AG04449 (cell line): Measurements from ENCODE around the gene CACNA1A.
A peak's percentile ranks its signal among the peaks of the same experiment; 100 is the strongest.
"Not testable (repeated sequence)": the region's sequence is repeated elsewhere in the genome, so short reads cannot be mapped to it uniquely, and the experiment has no call there.

Experiments used
- CTCF ChIA-PET: fragments of 350-600 bp; formaldehyde crosslinking; extraction: SDS; loops from one replicate; lab custom pipeline; 2021; ENCODE audit warnings: antibody characterized with exemption; lab: Yijun Ruan, JAX
- POLR2A ChIA-PET: fragments of 400-600, 350-600 bp; formaldehyde crosslinking; extraction: SDS; loops from one replicate; lab custom pipeline; 2020; ENCODE audit warnings: antibody characterized with exemption, inconsistent platforms; lab: Yijun Ruan, JAX
- DNase-seq: peaks from one replicate; pipeline ENCODE4 v3.0.0-alpha.2; 2010; ENCODE audit warnings: low read depth, low spot score
- H3K4me3 ChIP-seq: 2 replicates; pipeline ENCODE4 v1.5.1; 2011; ENCODE audit warnings: low read depth, mild to moderate bottlenecking, control low read depth, low read length
- TF ChIP-seq, protein P1 (sequence below): IDR thresholded peaks from one replicate; pipeline ENCODE4 v1.5.1; 2011; ENCODE audit warnings: mild to moderate bottlenecking, moderate library complexity, low read length, control low read depth, inconsistent platforms; ENCODE audit not compliant: insufficient read depth; ENCODE audit errors: missing control alignments

CACNA1A gene

DNA sequence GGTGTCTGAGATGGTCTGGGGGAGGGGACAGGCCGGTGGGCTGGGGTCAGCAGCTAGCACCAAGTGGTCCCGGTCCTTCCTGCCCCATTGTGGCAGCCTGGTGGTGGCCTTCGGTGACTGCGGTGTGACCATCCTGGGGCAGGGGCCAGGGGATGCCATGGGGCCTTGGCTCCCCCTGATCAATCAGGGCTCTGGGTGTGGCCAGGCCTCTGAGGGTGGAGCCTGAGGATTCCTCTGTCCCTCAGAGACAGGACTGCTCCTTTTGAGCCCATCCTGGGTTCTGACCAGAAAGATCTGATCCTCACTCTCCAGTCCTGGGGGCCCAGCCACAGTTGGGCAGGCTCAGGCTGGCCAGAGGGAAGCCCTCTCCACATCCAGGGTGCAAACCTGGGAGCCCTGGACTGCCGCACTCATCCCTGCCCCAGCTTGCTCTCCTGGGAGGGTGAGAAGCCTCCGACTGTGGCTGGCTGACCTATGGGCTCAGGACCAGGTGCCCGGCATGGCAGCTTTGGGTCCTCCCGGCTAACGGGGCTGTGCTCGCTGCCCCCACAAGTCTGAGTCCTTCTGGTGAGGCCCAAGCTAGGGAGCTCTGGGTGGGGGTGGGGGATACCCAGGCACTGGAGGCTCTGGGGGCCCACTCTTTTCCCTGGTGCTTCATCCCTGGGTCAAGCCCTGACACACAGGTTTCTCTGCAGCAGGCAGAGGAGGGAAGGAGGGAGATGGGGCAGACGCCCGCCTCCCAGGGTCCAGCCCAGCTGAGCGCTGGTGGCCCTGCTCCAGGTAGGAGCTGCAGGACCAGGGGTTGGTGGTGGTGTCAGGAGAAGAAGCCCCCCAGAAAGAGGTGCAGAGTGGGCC is 296.6 kb downstream of the CACNA1A start:
- no peak for DNase-seq
- ChIA-PET POLR2A (interaction anchor here (0.6 kb wide), 1 partner anchor 1766 kb away, joined by 3 read pairs; no protein-coding TSS in a partner anchor), CTCF (no interaction called here)
- TF ChIP-seq, protein P1, sequence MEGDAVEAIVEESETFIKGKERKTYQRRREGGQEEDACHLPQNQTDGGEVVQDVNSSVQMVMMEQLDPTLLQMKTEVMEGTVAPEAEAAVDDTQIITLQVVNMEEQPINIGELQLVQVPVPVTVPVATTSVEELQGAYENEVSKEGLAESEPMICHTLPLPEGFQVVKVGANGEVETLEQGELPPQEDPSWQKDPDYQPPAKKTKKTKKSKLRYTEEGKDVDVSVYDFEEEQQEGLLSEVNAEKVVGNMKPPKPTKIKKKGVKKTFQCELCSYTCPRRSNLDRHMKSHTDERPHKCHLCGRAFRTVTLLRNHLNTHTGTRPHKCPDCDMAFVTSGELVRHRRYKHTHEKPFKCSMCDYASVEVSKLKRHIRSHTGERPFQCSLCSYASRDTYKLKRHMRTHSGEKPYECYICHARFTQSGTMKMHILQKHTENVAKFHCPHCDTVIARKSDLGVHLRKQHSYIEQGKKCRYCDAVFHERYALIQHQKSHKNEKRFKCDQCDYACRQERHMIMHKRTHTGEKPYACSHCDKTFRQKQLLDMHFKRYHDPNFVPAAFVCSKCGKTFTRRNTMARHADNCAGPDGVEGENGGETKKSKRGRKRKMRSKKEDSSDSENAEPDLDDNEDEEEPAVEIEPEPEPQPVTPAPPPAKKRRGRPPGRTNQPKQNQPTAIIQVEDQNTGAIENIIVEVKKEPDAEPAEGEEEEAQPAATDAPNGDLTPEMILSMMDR: no peak
- H3K4me3 ChIP-seq: no peak overlapping the region

DNA sequence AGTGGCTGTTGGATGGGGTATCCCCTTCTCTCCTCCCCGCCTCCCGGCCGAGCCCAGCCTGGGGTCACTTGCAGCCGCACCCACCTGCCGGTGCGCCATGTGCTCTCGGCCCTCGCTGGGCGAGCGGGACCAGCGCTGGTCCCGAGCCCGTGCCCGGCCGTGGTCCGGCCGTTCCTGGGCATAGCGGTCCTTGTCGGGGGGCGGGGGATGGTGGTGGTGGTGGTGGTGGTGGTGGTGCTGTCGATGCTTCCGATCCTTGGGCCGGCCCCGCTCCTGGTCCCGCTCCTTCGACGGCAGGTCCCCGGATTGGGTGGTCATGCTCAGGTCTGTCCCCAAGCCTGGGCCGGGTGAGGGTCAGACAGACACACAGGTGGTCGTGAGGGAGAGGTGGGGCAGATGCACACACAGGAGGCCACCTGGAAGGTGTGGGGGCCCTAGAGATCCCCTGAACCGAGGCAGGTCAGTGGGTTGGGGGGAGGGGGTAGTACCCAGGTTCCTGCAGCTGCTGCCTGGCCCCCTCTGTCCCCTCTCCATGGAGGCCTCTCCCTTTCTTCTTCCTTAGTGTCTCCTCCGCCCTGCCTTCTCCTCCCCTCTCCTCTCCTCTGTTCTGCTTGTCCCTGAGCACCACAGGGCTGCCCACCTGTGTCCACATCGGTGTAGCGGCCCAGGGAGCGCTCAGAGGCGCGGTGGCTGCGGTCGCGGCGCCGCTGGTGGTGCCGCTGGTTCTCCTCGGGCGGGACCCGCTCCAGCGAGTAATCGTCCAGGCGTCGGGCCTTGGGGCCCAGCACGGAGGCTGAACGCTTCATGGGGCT is 297.4 kb downstream of the CACNA1A start:
- TF ChIP-seq, protein P1: no peak
- ChIA-PET POLR2A (interaction anchor here (1.1 kb wide), 1 partner anchor 55 kb away, joined by 6 read pairs; no protein-coding TSS in a partner anchor), CTCF (no interaction called here)
- H3K4me3 ChIP-seq: peak overlapping the region; percentile 29; the same call in 1 of the 2 replicates
- no peak for DNase-seq

DNA sequence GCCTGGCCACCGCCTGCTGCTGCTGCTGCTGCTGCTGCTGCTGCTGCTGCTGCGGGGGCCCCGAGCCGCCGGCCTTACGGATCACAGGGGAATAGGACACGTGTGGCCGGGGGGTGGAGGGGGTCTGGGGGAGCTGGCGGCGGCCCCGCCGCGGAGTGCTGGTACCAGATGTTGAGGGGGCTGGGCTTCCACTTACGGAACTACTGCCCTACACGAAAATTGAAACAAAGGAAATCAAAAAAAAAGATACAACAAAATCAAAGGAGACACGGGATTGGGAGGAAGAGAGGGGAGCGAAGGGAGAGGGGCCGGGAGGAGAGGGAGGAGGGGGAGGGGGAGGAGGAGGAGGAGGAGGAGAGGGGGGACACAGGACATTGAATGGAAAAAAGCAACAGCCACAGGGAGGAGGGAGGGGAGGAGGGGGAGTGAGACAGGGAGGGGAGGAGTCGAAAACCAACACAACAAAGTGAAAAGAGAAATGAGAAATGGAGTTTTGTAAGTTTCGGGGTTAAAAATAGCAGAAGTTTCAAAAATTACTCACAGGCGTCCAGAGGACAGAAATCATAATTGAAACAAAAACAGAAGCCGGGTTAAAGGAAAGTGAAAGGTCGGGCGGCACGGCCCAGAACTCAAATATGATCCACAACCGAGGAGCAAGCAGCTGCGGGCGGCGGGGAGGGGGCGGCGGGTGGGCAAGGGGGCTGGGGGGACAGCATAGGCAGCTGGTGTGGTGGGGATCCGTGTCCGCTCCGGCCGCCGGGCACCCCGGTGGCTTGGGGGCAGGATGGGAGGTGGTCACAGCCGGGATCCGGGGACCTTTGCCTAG is 298.2 kb downstream of the CACNA1A start:
- POLR2A ChIA-PET: interaction anchor here (1.1 kb wide), 1 partner anchor 54 kb away, joined by 6 read pairs; no protein-coding TSS in a partner anchor
- peak overlapping the region; percentile 29 for H3K4me3 ChIP-seq
- DNase-seq: peak; percentile 10
- TF ChIP-seq, protein P1: no peak
- CTCF ChIA-PET: no interaction called here

DNA sequence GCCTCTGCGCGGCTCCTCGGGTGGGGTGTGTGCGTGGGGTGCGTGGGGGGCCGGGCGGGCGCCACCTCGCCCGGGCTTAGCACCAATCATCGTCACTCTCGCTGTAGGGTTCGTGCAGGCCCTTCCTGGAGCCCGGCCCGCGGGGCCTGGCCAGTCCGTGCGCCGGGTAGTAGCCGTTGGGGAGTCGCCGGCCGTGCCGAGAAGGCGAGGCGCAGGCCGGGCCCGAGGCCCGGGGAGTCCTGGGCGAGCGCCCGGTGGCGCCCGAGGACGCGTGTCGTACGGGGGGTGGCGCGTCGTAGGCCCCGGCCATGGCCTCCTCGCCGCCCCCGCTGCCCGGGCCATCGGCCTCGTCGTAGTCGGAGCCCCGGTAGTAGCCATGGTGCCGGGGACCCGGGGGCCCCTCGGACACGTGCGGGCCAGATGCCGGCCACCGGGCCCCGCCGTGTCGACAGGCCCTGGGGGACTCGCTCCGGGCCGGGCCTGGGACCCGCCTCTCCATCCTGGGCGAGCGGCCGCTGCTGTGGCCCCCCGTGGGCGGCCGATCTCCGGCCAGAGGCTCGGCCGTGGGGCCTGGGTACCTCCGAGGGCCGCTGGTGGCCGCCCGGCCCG is 298.9 kb downstream of the CACNA1A start:
- no peak for DNase-seq
- H3K4me3 ChIP-seq: no peak overlapping the region; the same call in 1 of the 2 replicates
- CTCF ChIA-PET: interaction anchor here (1.0 to 6.2 kb wide), 2 partner anchors 10 to 13 kb away, joined by 3 to 50 read pairs; no protein-coding TSS in a partner anchor
- TF ChIP-seq, protein P1: no peak
- POLR2A ChIA-PET: no interaction called here

DNA sequence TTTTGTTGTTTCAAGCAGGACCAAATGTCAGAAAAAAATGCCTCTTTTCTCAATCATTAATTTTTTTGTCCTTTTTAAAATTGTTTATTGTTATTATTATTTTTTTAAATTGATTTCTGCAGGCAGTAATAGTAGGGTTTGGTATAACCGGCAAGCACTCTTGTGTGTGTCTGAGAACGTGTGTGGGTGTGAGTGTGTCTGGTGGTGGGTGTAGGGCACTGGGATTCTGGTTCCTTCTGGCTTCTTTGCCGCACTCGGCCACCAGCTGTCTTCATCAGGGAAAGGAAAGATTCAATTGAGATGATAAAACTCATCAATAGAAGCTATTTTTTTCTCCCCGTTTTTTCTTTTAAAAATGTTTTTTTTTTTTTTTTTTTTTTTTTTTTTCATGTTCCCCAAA is 299.7 kb downstream of the CACNA1A start:
- H3K4me3 ChIP-seq: no peak overlapping the region
- no peak for DNase-seq
- TF ChIP-seq, protein P1: no peak
- POLR2A ChIA-PET: no interaction called here
- CTCF ChIA-PET: interaction anchor here (1.0 to 6.2 kb wide), 2 partner anchors 11 to 12 kb away, joined by 3 to 50 read pairs; no protein-coding TSS in a partner anchor

DNA sequence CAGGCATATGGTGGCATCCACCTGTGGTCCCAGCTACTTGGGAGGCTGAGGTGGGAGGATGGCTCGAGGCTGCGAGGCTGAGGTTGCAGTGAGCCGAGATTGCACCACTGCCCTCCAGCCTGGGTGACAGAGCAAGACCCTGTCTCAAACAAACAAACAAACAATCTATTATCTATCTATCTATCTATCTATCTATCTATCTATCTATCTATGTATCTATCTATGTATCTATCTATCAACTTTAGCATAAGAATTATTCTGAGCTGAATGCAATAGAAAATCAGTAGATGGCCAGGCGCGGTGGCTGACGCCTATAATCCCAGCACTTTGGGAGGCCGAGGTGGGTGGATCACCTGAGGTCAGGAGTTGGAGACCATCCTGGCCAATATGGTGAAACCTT is 304.2 kb downstream of the CACNA1A start:
- POLR2A ChIA-PET, H3K4me3 ChIP-seq, DNase-seq: not testable (repeated sequence)
- CTCF ChIA-PET: interaction anchor here (2.4 to 6.2 kb wide), 2 partner anchors 8 to 236 kb away, joined by 8 to 50 read pairs; no protein-coding TSS in a partner anchor
